Type B pancreatic cell (in vitro differentiated cells): Measurements from ENCODE around the gene CFAP251. TPM values are rescaled to one million over a fixed set of nuclear protein-coding genes. Genes with fewer than 3 reads are reported as not detected.
A peak's percentile ranks its signal among the peaks of the same experiment; 100 is the strongest.

Experiments used
- DNase-seq: peaks from one replicate; pipeline ENCODE4 v3.0.0; 2021; ENCODE audit warnings: mixed read lengths; ENCODE audit not compliant: unreplicated experiment; ENCODE audit errors: extremely low spot score
- H3K27ac Mint-ChIP-seq: 2 replicates; pipeline ENCODE4 v1.8.0; 2021; ENCODE audit warnings: mild to moderate bottlenecking, mixed read lengths
- H3K27me3 Mint-ChIP-seq: 2 replicates; pipeline ENCODE4 v1.8.0; 2021; ENCODE audit warnings: mixed read lengths
- H3K36me3 Mint-ChIP-seq: 2 replicates; pipeline ENCODE4 v1.8.0; 2021; ENCODE audit warnings: mixed read lengths
- H3K4me1 Mint-ChIP-seq: one replicate; pipeline ENCODE4 v1.8.0; 2021; ENCODE audit warnings: mixed read lengths; ENCODE audit not compliant: unreplicated experiment
- H3K4me3 Mint-ChIP-seq: 2 replicates; pipeline ENCODE4 v1.8.0; 2021; ENCODE audit warnings: mild to moderate bottlenecking, mixed read lengths
- H3K9me3 Mint-ChIP-seq: 2 replicates; pipeline ENCODE4 v1.8.0; 2021; ENCODE audit warnings: mixed read lengths
- CTCF ChIP-seq: fragments of 200-600 bp; sonication (generic); conservative IDR thresholded peaks from 2 replicates; pipeline ENCODE4 v1.5.0; 2021; ENCODE audit warnings: antibody characterized with exemption, mild to moderate bottlenecking
- total RNA-seq: library from RNA; stranded (reverse); gene quantifications from 2 replicates; pipeline ENCODE4 v1.2.1, GENCODE V29; 2021; ENCODE audit warnings: low replicate concordance

The CFAP251 gene
- total RNA-seq, 1 donor from 2014 or later: 3.3 TPM

DNA sequence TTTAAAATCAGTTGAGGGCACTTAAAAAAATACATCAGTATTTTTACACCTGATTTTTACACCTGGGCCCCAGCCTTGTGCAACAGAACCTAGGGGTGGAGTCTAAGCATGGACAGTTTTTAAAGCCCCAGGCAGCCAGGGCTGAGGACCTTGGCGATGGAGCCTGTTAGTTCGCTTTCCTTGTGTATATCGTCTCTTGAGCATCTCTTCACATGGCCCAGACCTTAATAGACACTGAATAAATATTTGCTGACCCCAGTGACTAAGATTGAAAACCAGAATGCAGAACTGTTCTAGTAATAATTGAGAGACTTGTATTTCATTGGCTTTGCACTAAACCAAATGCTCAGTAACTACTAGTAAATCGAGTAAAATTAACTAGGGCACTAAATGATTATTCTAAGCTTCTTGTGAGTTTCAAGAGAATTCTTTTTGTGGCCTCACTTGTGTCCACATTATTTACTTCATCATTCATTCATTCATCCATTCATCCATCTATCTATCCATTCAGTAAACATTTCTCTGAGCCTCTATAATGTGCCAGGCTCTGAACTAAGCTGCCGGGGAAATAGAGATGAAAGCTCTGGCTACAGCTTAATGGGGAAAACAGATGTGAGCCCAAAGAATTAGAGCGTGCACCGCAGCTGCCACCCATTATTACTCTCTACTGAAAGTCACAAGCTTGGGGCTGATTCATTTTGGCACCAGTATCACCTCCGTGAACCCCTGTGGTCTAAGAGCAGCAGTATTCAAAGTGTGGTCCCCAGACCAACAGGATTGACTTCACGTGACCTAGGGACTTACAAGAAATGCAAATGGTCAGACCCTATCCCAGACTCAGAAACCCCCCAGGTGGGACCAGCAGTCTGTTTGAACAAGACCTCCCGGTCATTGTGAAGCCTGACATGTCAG is 72.6 kb downstream of the CFAP251 start:
- Mint-ChIP-seq H3K4me3 (no peak overlapping the region), H3K4me1 (no peaks in the 10 kb centered on the region), H3K27me3 (no peaks in the 10 kb centered on the region), H3K27ac (no peak overlapping the region), H3K9me3 (no peaks in the 10 kb centered on the region), H3K36me3 (no peaks in the 10 kb centered on the region)
- TF ChIP-seq CTCF: no peak
- DNase-seq: no peak

DNA sequence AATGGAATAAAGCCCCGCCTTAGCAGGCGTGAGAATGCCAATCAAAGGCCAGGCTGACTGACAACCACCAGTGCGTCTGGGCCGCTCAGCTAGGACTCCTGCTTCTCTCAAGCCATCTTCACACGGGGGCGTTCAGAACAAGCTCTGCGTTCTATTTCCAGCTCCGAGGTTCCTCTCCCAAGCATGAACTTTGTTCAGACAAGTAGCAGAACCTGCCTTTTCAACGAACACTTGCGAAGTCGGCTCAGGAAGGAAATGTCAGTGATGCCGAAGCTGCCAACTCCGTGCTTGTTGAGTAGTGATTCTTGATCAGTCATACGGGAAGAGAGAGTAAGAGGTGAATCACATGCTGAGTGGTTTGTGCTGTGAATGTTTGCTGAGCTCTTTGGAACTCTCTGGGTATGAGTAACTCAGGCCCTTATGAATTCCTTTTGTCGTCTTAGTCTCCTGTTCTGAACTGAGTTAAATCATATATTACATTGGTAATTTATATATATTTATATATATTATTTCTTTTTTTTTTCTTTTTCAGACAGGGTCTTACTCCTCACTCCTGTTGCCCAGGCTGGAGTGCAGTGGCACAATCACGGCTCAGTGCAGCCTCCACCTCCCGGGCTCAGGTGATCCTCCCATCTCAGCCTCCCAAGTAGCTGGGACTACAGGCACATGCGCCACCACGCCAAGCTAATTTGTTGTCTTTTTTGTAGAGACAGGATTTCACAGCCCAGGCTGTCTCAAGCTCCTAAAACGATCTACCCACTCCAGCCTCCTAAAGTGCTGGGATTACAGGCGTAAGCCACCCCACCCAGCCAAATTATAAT is 73.9 kb downstream of the CFAP251 start:
- TF ChIP-seq CTCF: no peak
- H3K27ac Mint-ChIP-seq: no peak overlapping the region

GRCh38 chr12:121996050-121996944 is 77.9 kb downstream of the CFAP251 start:
- H3K27me3 Mint-ChIP-seq: no peaks in the 10 kb centered on the region
- TF ChIP-seq CTCF: no peak
- DNase-seq: no peak
- H3K9me3 Mint-ChIP-seq: peaks cover 4% of the 10 kb centered on the region
- no peak overlapping the region for H3K4me3 Mint-ChIP-seq
- peaks cover 6% of the 10 kb centered on the region for H3K4me1 Mint-ChIP-seq
- peaks cover 3% of the 10 kb centered on the region for H3K36me3 Mint-ChIP-seq
- peak overlapping the region; percentile 16 for H3K27ac Mint-ChIP-seq

More for the DNA sequence above, 73.9 kb downstream of the CFAP251 start:
- Mint-ChIP-seq H3K4me1 (peaks cover 5% of the 10 kb centered on the region), H3K4me3 (no peak overlapping the region), H3K9me3 (no peaks in the 10 kb centered on the region), H3K27me3 (no peaks in the 10 kb centered on the region), H3K36me3 (no peaks in the 10 kb centered on the region)
- DNase-seq: no peak

- H3K4me1 Mint-ChIP-seq: peaks cover 11% of the 10 kb centered on the region
- TF ChIP-seq CTCF: no peak
- no peaks in the 10 kb centered on the region for H3K27me3 Mint-ChIP-seq
- no peak for DNase-seq
- no peak overlapping the region for H3K27ac Mint-ChIP-seq
- H3K36me3 Mint-ChIP-seq: peaks cover 3% of the 10 kb centered on the region
- no peak overlapping the region for H3K4me3 Mint-ChIP-seq
- H3K9me3 Mint-ChIP-seq: peaks cover 4% of the 10 kb centered on the region
These were observed 78.7 kb downstream of the CFAP251 start for GRCh38 chr12:121996945-121997612.
